Mucosa of rectum (tissue), 2 donors: Measurements from ENCODE around the gene PDE3A.

ENCODE experiments used
- H3K27ac ChIP-seq, 2 donors: one replicate each; pipeline ENCODE4 v1.7.0; 2013; ENCODE audit warnings: inconsistent platforms in 2 of 2, low read depth in 2 of 2, low read length in 2 of 2
- H3K27me3 ChIP-seq, 2 donors: one replicate each; pipeline ENCODE4 v1.7.0; 2013; ENCODE audit warnings: low read length in 2 of 2; ENCODE audit not compliant: control insufficient read depth in 2 of 2, insufficient read depth in 2 of 2
- H3K36me3 ChIP-seq, 2 donors: one replicate each; pipeline ENCODE4 v1.7.0; 2013; ENCODE audit warnings: low read length in 2 of 2; ENCODE audit not compliant: control insufficient read depth in 2 of 2, insufficient read depth in 2 of 2
- H3K4me1 ChIP-seq, 2 donors: one replicate each; pipeline ENCODE4 v1.7.0; 2013; ENCODE audit warnings: low read length in 2 of 2, mild to moderate bottlenecking in 1 of 2; ENCODE audit not compliant: control insufficient read depth in 2 of 2, insufficient read depth in 2 of 2
- H3K4me3 ChIP-seq, 2 donors: one replicate each; pipeline ENCODE4 v1.7.0; 2013; ENCODE audit warnings: low read length in 2 of 2
- H3K9ac ChIP-seq, 2 donors: one replicate each; pipeline ENCODE4 v1.7.0; 2013; ENCODE audit warnings: low read length in 2 of 2, low read depth in 1 of 2, mild to moderate bottlenecking in 1 of 2
- H3K9me3 ChIP-seq, 2 donors: one replicate each; pipeline ENCODE4 v1.7.0; 2013; ENCODE audit warnings: low read length in 2 of 2; ENCODE audit not compliant: control insufficient read depth in 2 of 2
- donor health status: healthy.
- donor health status: Normal muscosa, but diverticular disease.

The PDE3A gene

GRCh38 chr12:20477255-20477654 is 108.9 kb downstream of the PDE3A start:
- H3K27ac ChIP-seq = no peak overlapping the region
- no peaks in the 10 kb centered on the region for H3K27me3 ChIP-seq
- no peaks in the 10 kb centered on the region for H3K36me3 ChIP-seq
- no peak overlapping the region for H3K9ac ChIP-seq
- no peaks in the 10 kb centered on the region for H3K4me1 ChIP-seq
- no peak overlapping the region for H3K4me3 ChIP-seq
- H3K9me3 ChIP-seq = no peaks in the 10 kb centered on the region

- H3K4me3 ChIP-seq = no peak overlapping the region
- no peaks in the 10 kb centered on the region for H3K27me3 ChIP-seq
- no peaks in the 10 kb centered on the region for H3K4me1 ChIP-seq
- H3K9me3 ChIP-seq = no peaks in the 10 kb centered on the region
- no peak overlapping the region for H3K9ac ChIP-seq
- H3K27ac ChIP-seq = no peak overlapping the region
- H3K36me3 ChIP-seq = no peaks in the 10 kb centered on the region
Observed at GRCh38 chr12:20477672-20478071, 109.3 kb downstream of the PDE3A start.

- Histone ChIP-seq H3K9me3 (no peaks in the 10 kb centered on the region), H3K27ac (no peak overlapping the region), H3K27me3 (no peaks in the 10 kb centered on the region), H3K9ac (no peak overlapping the region), H3K36me3 (no peaks in the 10 kb centered on the region), H3K4me1 (no peaks in the 10 kb centered on the region), H3K4me3 (no peak overlapping the region)
Observed at GRCh38 chr12:20482491-20483054, 114.2 kb downstream of the PDE3A start.

GRCh38 chr12:20483776-20484175 is 115.4 kb downstream of the PDE3A start:
- Histone ChIP-seq H3K4me1 (no peaks in the 10 kb centered on the region), H3K27ac (no peak overlapping the region)

GRCh38 chr12:20486233-20486632 is 117.9 kb downstream of the PDE3A start:
- no peak overlapping the region for H3K27ac ChIP-seq

More at GRCh38 chr12:20483776-20484175, 115.4 kb downstream of the PDE3A start:
- Histone ChIP-seq H3K9me3 (no peaks in the 10 kb centered on the region), H3K36me3 (no peaks in the 10 kb centered on the region), H3K4me3 (no peak overlapping the region), H3K9ac (no peak overlapping the region), H3K27me3 (no peaks in the 10 kb centered on the region)

GRCh38 chr12:20487519-20487918 is 119.2 kb downstream of the PDE3A start:
- H3K36me3 ChIP-seq = no peaks in the 10 kb centered on the region
- no peak overlapping the region for H3K27ac ChIP-seq
- no peak overlapping the region for H3K9ac ChIP-seq
- H3K4me3 ChIP-seq = no peak overlapping the region
- H3K4me1 ChIP-seq = no peaks in the 10 kb centered on the region
- no peaks in the 10 kb centered on the region for H3K9me3 ChIP-seq
- no peaks in the 10 kb centered on the region for H3K27me3 ChIP-seq

More at GRCh38 chr12:20486233-20486632, 117.9 kb downstream of the PDE3A start:
- Histone ChIP-seq H3K4me3 (no peak overlapping the region), H3K36me3 (no peaks in the 10 kb centered on the region), H3K4me1 (no peaks in the 10 kb centered on the region), H3K9ac (no peak overlapping the region), H3K9me3 (no peaks in the 10 kb centered on the region), H3K27me3 (no peaks in the 10 kb centered on the region)

- Histone ChIP-seq H3K9ac (no peak overlapping the region), H3K27me3 (no peaks in the 10 kb centered on the region), H3K27ac (no peak overlapping the region), H3K4me3 (no peak overlapping the region), H3K4me1 (no peaks in the 10 kb centered on the region), H3K36me3 (no peaks in the 10 kb centered on the region), H3K9me3 (no peaks in the 10 kb centered on the region)
Observed at GRCh38 chr12:20489645-20490044, 121.3 kb downstream of the PDE3A start.

- Histone ChIP-seq H3K4me3 (no peak overlapping the region), H3K9me3 (no peaks in the 10 kb centered on the region), H3K27ac (no peak overlapping the region), H3K4me1 (no peaks in the 10 kb centered on the region), H3K36me3 (no peaks in the 10 kb centered on the region), H3K9ac (no peak overlapping the region), H3K27me3 (no peaks in the 10 kb centered on the region)
Observed at GRCh38 chr12:20490213-20490612, 121.9 kb downstream of the PDE3A start.

- Histone ChIP-seq H3K36me3 (no peaks in the 10 kb centered on the region), H3K9ac (no peak overlapping the region), H3K4me3 (no peak overlapping the region), H3K4me1 (no peaks in the 10 kb centered on the region), H3K27me3 (no peaks in the 10 kb centered on the region), H3K27ac (no peak overlapping the region), H3K9me3 (no peaks in the 10 kb centered on the region)
Observed at GRCh38 chr12:20491290-20491689, 123.0 kb downstream of the PDE3A start.

- Histone ChIP-seq H3K36me3 (no peaks in the 10 kb centered on the region), H3K9me3 (no peaks in the 10 kb centered on the region)
Observed at GRCh38 chr12:20492251-20492760, 124.0 kb downstream of the PDE3A start.

More at GRCh38 chr12:20492251-20492760, 124.0 kb downstream of the PDE3A start:
- H3K27ac ChIP-seq = no peak overlapping the region
- H3K4me3 ChIP-seq = no peak overlapping the region
- H3K4me1 ChIP-seq = no peaks in the 10 kb centered on the region
- no peaks in the 10 kb centered on the region for H3K27me3 ChIP-seq
- no peak overlapping the region for H3K9ac ChIP-seq
